Lower lobe of right lung (tissue), 1 donor: ENCODE measurements around the gene CETN1. TPM values are rescaled to one million over a fixed set of nuclear protein-coding genes. Genes with fewer than 3 reads are reported as not detected.

ENCODE experiments used
- total RNA-seq: library from RNA; stranded (reverse); fragmentation: NEBNext Ultra II Directional; extraction: Animal tissue kit (Norgen Biotek cat#: 25700); gene quantifications from one replicate; pipeline ENCODE4 v1.2.1, GENCODE V29; 2021
- donor health status: DM: no; HTN: yes; CAD: no; lungs with severe emphysema.

CETN1 gene
- total RNA-seq, 1 donor from 2014 or later: not detected

Other genes with a start within 250 kb of the CETN1 start
- 79.2 TPM for gene COLEC12, start 79.7 kb upstream of the CETN1 start, total RNA-seq
- gene CLUL1, start 16.6 kb downstream of the CETN1 start, total RNA-seq: 2.0 TPM
- 6.4 TPM for gene TYMS, start 77.3 kb downstream of the CETN1 start, total RNA-seq
- 82.2 TPM for gene ENOSF1, start 132.2 kb downstream of the CETN1 start, total RNA-seq
- gene YES1, start 231.9 kb downstream of the CETN1 start, total RNA-seq: 42.0 TPM